ENCODE results near the gene BHLHE23. TPM values are rescaled to one million over a fixed set of nuclear protein-coding genes. Genes with fewer than 3 reads are reported as not detected.

The BHLHE23 gene
- polyA plus RNA-seq, 1 of the 3 experiments (the other 2 are of a cell fraction), result not detected

DNA sequence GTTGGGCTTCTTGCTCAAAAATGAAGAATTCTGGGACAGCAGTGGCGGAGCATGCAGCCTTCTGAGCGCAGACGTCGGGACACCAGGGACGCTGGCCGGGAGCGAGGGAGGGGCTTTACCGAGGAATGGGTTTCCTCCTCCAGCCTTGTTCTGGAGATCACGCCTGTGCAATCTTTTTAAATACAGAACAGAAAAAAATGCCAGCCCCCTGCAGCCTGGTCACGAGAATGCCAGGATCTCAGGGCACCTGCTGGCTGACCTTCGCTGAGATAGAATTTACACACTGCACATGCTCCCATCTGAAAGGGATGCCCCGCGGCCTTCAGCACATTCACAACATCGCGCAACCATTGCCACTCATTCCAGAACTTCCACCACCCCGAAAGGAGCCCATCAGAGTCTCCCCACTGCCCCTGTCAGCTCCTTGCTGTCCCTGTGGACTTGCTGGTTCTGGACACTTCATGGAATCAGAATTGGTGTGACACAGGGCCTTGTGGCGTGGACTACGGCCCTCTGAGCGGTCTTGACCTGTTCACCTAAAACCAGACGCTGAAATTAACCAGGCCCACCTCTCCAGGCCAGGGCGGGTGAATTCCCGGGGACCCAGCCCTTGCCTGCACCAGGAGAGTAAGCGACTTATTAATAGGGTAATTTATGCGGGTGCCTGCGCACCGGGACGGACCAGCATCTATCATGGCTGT lies 20.6 kb upstream of the BHLHE23 start:
- no peaks in the 10 kb centered on the region for H4K20me1 ChIP-seq (ENCODE audit: insufficient read depth)
- H3K4me1 ChIP-seq (ENCODE audit: control insufficient read depth in 1 of 2, insufficient read depth in 2 of 2, low read depth in 1 of 2, low read length in 1 of 2), result no peaks in the 10 kb centered on the region; a peak in 1 of 4 replicates
- ChIA-PET CTCF (interaction anchor here (0.6 to 2.1 kb wide), 5 partner anchors 12 to 55 kb away, joined by 3 to 5 read pairs (median 3); no protein-coding TSS in a partner anchor), POLR2A (no interaction called here)
- H3K4me3 ChIP-seq (ENCODE audit: low read depth in 2 of 2, low read length in 1 of 2), result no peak overlapping the region
- H3K27ac ChIP-seq (ENCODE audit: low read depth in 2 of 2, low read length in 1 of 2), result no peak overlapping the region
- no peaks in the 10 kb centered on the region for H3K9me2 ChIP-seq
- no peak for TF ChIP-seq RXRA (IDR thresholded peaks at IDR 0.05; ENCODE audit: borderline replicate concordance, low read depth)
- no peak for TF ChIP-seq EP300 (IDR thresholded peaks at IDR 0.05; ENCODE audit: borderline replicate concordance in 1 of 2, low read depth in 1 of 2, low read length in 1 of 2)
- TF ChIP-seq SIN3A (IDR thresholded peaks at IDR 0.05; ENCODE audit: borderline replicate concordance, low read depth, low read length), result no peak
- TF ChIP-seq RFX5 (IDR thresholded peaks at IDR 0.05; ENCODE audit: low read length), result no peak
- TF ChIP-seq RAD21 (IDR thresholded peaks at IDR 0.05; ENCODE audit: low read length), result no peak
- no peak for TF ChIP-seq RCOR1 (IDR thresholded peaks at IDR 0.05; ENCODE audit: low read length)
- TF ChIP-seq FOXM1 (IDR thresholded peaks at IDR 0.05; ENCODE audit: low read depth), result no peak
- TF ChIP-seq NFIC (IDR thresholded peaks at IDR 0.05; ENCODE audit: borderline replicate concordance), result no peak
- no peak for TF ChIP-seq GATA2 (CRISPR knock-in tag; IDR thresholded peaks at IDR 0.05)
- TF ChIP-seq FOXJ3 (CRISPR knock-in tag; IDR thresholded peaks at IDR 0.05), result no peak
- TF ChIP-seq YY1 (IDR thresholded peaks at IDR 0.05; ENCODE audit: low read depth), result no peak
- no peak overlapping the region for H3K4me2 ChIP-seq
- H3K9me3 ChIP-seq, result no peaks in the 10 kb centered on the region
- 70% methylated on average over 26 of the region's 27 CpGs for WGBS (ENCODE audit: low lambda C conversion rate)
- no peaks in the 10 kb centered on the region for H3F3A ChIP-seq (replicated peaks; ENCODE audit: insufficient read depth)
- no peak for DNase-seq
- no peaks in the 10 kb centered on the region for H3K79me2 ChIP-seq (ENCODE audit: insufficient read depth)
- no peak overlapping the region for H2AFZ ChIP-seq (ENCODE audit: low read depth)
- no peak overlapping the region for H3K9ac ChIP-seq
- peaks cover 62% of the 10 kb centered on the region for H3K27me3 ChIP-seq (ENCODE audit: insufficient read depth)
- no peaks in the 10 kb centered on the region for H3K36me3 ChIP-seq (replicated peaks in 1 of 2; ENCODE audit: control insufficient read depth in 1 of 2, insufficient read depth in 2 of 2, low read length in 1 of 2)

DNA sequence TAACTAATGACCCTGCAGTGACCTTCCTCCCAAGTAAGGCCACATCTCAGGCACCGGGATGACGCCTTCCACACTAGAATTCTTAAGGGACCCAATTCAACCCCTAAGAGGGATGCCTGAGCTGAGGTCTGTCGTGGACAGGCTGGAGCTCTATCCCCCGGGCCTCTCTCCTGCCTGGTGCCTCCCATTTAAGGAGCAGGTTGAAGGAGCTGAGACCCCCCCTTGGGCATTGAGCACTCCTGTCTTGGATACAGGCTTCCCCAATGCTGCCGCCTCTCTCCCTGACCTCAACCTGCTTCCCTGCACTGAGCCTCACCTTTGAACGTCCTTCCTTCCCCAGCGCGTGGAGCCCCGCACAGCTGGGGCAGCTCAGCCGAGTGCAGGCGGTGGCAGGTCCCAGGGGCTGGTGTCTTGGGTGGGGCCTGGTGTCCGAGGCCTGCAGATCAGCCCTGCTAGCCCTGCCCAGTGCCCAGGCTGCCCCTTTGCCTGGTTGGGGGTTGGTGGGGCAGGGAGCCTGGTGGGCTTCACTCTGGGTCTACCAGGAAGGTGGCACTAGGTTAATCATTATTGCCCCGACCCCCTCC lies 19.9 kb upstream of the BHLHE23 start:
- Histone ChIP-seq H3K9ac (no peak overlapping the region), H3K36me3 (replicated peaks in 1 of 2; ENCODE audit: control insufficient read depth in 1 of 2, insufficient read depth in 2 of 2, low read length in 1 of 2) (no peaks in the 10 kb centered on the region), H3F3A (replicated peaks; ENCODE audit: insufficient read depth) (no peaks in the 10 kb centered on the region), H3K27ac (ENCODE audit: low read depth in 2 of 2, low read length in 1 of 2) (no peak overlapping the region), H3K79me2 (ENCODE audit: insufficient read depth) (no peaks in the 10 kb centered on the region), H3K9me3 (no peaks in the 10 kb centered on the region), H3K4me2 (no peak overlapping the region), H3K27me3 (ENCODE audit: insufficient read depth) (peaks cover 67% of the 10 kb centered on the region), H4K20me1 (ENCODE audit: insufficient read depth) (no peaks in the 10 kb centered on the region), H2AFZ (ENCODE audit: low read depth) (no peak overlapping the region), H3K4me3 (ENCODE audit: low read depth in 2 of 2, low read length in 1 of 2) (no peak overlapping the region), H3K4me1 (ENCODE audit: control insufficient read depth in 1 of 2, insufficient read depth in 2 of 2, low read depth in 1 of 2, low read length in 1 of 2) (no peaks in the 10 kb centered on the region; a peak in 1 of 4 replicates), H3K9me2 (no peaks in the 10 kb centered on the region)
- POLR2A ChIA-PET, result no interaction called here
- no peak for DNase-seq
- WGBS (ENCODE audit: low lambda C conversion rate), result 78% methylated on average over 12 of the region's 13 CpGs
- CTCF ChIA-PET, result interaction anchor here (1.1 to 2.1 kb wide), 5 partner anchors 13 to 54 kb away, joined by 3 to 11 read pairs (median 4); no protein-coding TSS in a partner anchor
- TF ChIP-seq YY1 (IDR thresholded peaks at IDR 0.05; ENCODE audit: low read depth) (no peak), GATA2 (CRISPR knock-in tag; IDR thresholded peaks at IDR 0.05) (no peak), MEF2A (IDR thresholded peaks at IDR 0.05; ENCODE audit: borderline replicate concordance, low read depth) (no peak), SIN3A (IDR thresholded peaks at IDR 0.05; ENCODE audit: borderline replicate concordance, low read depth, low read length) (no peak)

All from SK-N-SH (cell line).